Measurements from ENCODE around the gene SLC22A15. TPM values are rescaled to one million over a fixed set of nuclear protein-coding genes. Genes with fewer than 3 reads are reported as not detected.
A peak's percentile ranks its signal among the peaks of the same experiment; 100 is the strongest.

Gene SLC22A15
- polyA plus RNA-seq: 9.3 to 16.3 TPM (median 14.9 TPM) in 3 replicates
- polyA plus RNA-seq (2011; ENCODE audit: low read depth): 7.2 TPM
- 6.4 and 10.9 TPM in 2 replicates for polyA plus RNA-seq (2011; cell fraction: cytosol; rRNA removed)
- polyA plus RNA-seq (2011; cell fraction: nucleus; rRNA removed): 35.6 and 45.3 TPM in 2 replicates
- polyA plus RNA-seq (2012; ENCODE audit: low replicate concordance): 5.8 and 17.1 TPM in 2 replicates
- polyA minus RNA-seq: 9.8 to 51.4 TPM (median 45.0 TPM) in 3 replicates
- polyA minus RNA-seq (2011; cell fraction: cytosol; rRNA and poly(A)+ RNA removed): 5.8 TPM
- polyA minus RNA-seq (2011; cell fraction: nucleus; rRNA and poly(A)+ RNA removed): 55.4 and 117 TPM in 2 replicates

GRCh38 chr1:115976062-115976920 is at the start of gene SLC22A15:
Gene SLC22A15, plus strand, starts transcription at chr1:115976513. Its CDS starts 115 bp downstream, at chr1:115976628.
- Histone ChIP-seq H3K9me1 (ENCODE audit: control insufficient read depth, extremely low read depth, insufficient read depth, low read length) (no peaks in the 10 kb centered on the region), H2AFZ (ENCODE audit: control insufficient read depth, low read length) (peak within 1 kb of the TSS; percentile 58), H3K4me1 (ENCODE audit: control insufficient read depth, extremely low read depth, insufficient read depth, low read length) (peaks cover 30% of the 10 kb centered on the region), H3K27ac (ENCODE audit: control insufficient read depth, insufficient read depth, low read length) (peak within 1 kb of the TSS; percentile 92), H3K27me3 (ENCODE audit: control insufficient read depth, extremely low read depth, insufficient read depth, low read length) (no peaks in the 10 kb centered on the region), H3K4me3 (ENCODE audit: control insufficient read depth in 2 of 3, extremely low read depth in 1 of 3, insufficient read depth in 2 of 3, low read depth in 1 of 3, low read length in 3 of 3) (peak within 1 kb of the TSS; percentile 68 to 76 (median 73)), H4K20me1 (ENCODE audit: control insufficient read depth, extremely low read depth, insufficient read depth, low read length) (peaks cover 4% of the 10 kb centered on the region), H3K9ac (ENCODE audit: control insufficient read depth, extremely low read depth, insufficient read depth, low read length) (peak within 1 kb of the TSS; percentile 80), H3K9me3 (ENCODE audit: control insufficient read depth, low read depth, low read length) (no peaks in the 10 kb centered on the region), H3K79me2 (ENCODE audit: control insufficient read depth, insufficient read depth, low read length) (peaks cover 34% of the 10 kb centered on the region), H3K36me3 (ENCODE audit: control insufficient read depth in 2 of 2, extremely low read depth in 1 of 2, insufficient read depth in 2 of 2, low read length in 2 of 2) (no peaks in the 10 kb centered on the region), H3K4me2 (ENCODE audit: control insufficient read depth, extremely low read depth, insufficient read depth, low read depth, low read length) (peak within 1 kb of the TSS; percentile 89)
- DNase-seq (ENCODE audit: low read depth, low spot score) (no peak), FAIRE-seq (peak; percentile 26)
- TF ChIP-seq EZH2 (IDR thresholded peaks at IDR 0.05; ENCODE audit: low read length) (no peak), CTCF (optimal IDR thresholded peaks at IDR 0.05 in 1 of 3, IDR thresholded peaks at IDR 0.05 in 1 of 3, conservative IDR thresholded peaks at IDR 0.05 in 1 of 3; ENCODE audit: extremely low read depth in 1 of 3, insufficient read depth in 2 of 3, low read length in 3 of 3) (no peak)
- dilution Hi-C loops (cut with MboI; ENCODE audit: extremely low pct_ligation_motif_present, low sequenced_read_pairs): loop anchor here (25.0 kb wide), 1 partner anchor 164 kb away; no protein-coding TSS in a partner anchor

- H3K9me1 ChIP-seq (ENCODE audit: control insufficient read depth, extremely low read depth, insufficient read depth, low read length): no peaks in the 10 kb centered on the region
- dilution Hi-C loops (cut with MboI; ENCODE audit: extremely low pct_ligation_motif_present, low sequenced_read_pairs): no loop called here
- TF ChIP-seq EZH2 (IDR thresholded peaks at IDR 0.05; ENCODE audit: low read length) (no peak), CTCF (optimal IDR thresholded peaks at IDR 0.05 in 1 of 3, IDR thresholded peaks at IDR 0.05 in 1 of 3, conservative IDR thresholded peaks at IDR 0.05 in 1 of 3; ENCODE audit: extremely low read depth in 1 of 3, insufficient read depth in 2 of 3, low read length in 3 of 3) (no peak)
- H3K27me3 ChIP-seq (ENCODE audit: control insufficient read depth, extremely low read depth, insufficient read depth, low read length): no peaks in the 10 kb centered on the region
- FAIRE-seq (peak; percentile 92), DNase-seq (ENCODE audit: low read depth, low spot score) (peak; percentile 25)
- peak overlapping the region; percentile 42 for H3K9ac ChIP-seq (ENCODE audit: control insufficient read depth, extremely low read depth, insufficient read depth, low read length)
- no peaks in the 10 kb centered on the region for H3K36me3 ChIP-seq (ENCODE audit: control insufficient read depth in 2 of 2, extremely low read depth in 1 of 2, insufficient read depth in 2 of 2, low read length in 2 of 2)
- H2AFZ ChIP-seq (ENCODE audit: control insufficient read depth, low read length): no peak overlapping the region
- peak overlapping the region in 2 of 3 experiments; percentile 15 to 36 for H3K4me3 ChIP-seq (ENCODE audit: control insufficient read depth in 2 of 3, extremely low read depth in 1 of 3, insufficient read depth in 2 of 3, low read depth in 1 of 3, low read length in 3 of 3)
- H4K20me1 ChIP-seq (ENCODE audit: control insufficient read depth, extremely low read depth, insufficient read depth, low read length): no peaks in the 10 kb centered on the region
- H3K79me2 ChIP-seq (ENCODE audit: control insufficient read depth, insufficient read depth, low read length): no peaks in the 10 kb centered on the region
- no peak overlapping the region for H3K27ac ChIP-seq (ENCODE audit: control insufficient read depth, insufficient read depth, low read length)
- H3K9me3 ChIP-seq (ENCODE audit: control insufficient read depth, low read depth, low read length): no peaks in the 10 kb centered on the region
- H3K4me2 ChIP-seq (ENCODE audit: control insufficient read depth, extremely low read depth, insufficient read depth, low read depth, low read length): peak overlapping the region; percentile 74
- H3K4me1 ChIP-seq (ENCODE audit: control insufficient read depth, extremely low read depth, insufficient read depth, low read length): peaks cover 31% of the 10 kb centered on the region
Measured at GRCh38 chr1:115927971-115928370, 48.3 kb upstream of the SLC22A15 start.

Measured in keratinocyte (primary cell).